Pancreas (tissue), 10 donors: ENCODE measurements around the gene LFNG. TPM values are rescaled to one million over a fixed set of nuclear protein-coding genes. Genes with fewer than 3 reads are reported as not detected.

Experiments
- ATAC-seq, 4 donors: fragments of 200-7000 bp; cut with Tn5 transposase; one replicate each; pipeline versions ENCODE4 v1.8.0 to v1.9.1; 2020; ENCODE audit warnings: mild to moderate bottlenecking in 4 of 4, moderate library complexity in 4 of 4
- DNase-seq, 6 donors: peaks; one replicate each; pipeline ENCODE4 v3.0.0-alpha.2; 2020
- FAIRE-seq: peaks from 2 replicates; lab custom pipeline; 2012; peaks lifted over from hg19 to GRCh38; lab: Jason Lieb, UNC
- H3K27ac ChIP-seq, 4 donors: fragments of 200-600 bp; sonication (generic); 1 replicate in 3 of 4; 2 replicates in 1 of 4; pipeline versions ENCODE4 v1.5.0 to v1.8.0; 2020
- H3K27me3 ChIP-seq, 4 donors: fragments of 200-600 bp; one replicate each; pipeline ENCODE4 v1.8.0; 2021
- H3K36me3 ChIP-seq, 3 donors: fragments of 200-600 bp; sonication (generic) in 1 of 3; one replicate each; pipeline versions ENCODE4 v1.5.0 to v1.8.0; 2020 to 2021
- H3K4me1 ChIP-seq, 3 donors: fragments of 200-600 bp; one replicate each; pipeline ENCODE4 v1.8.0; 2021
- H3K4me3 ChIP-seq, 4 donors: fragments of 200-600 bp; sonication (generic) in 2 of 4; one replicate each; pipeline versions ENCODE4 v1.5.0 to v1.8.0; 2020 to 2021
- H3K9me3 ChIP-seq, 4 donors: fragments of 200-600 bp; one replicate each; pipeline ENCODE4 v1.8.0; 2021
- WGBS, 2 donors: extraction: QIAGEN DNeasy Blood & Tissue Kit; methylation state at CpG; one replicate each; pipeline ENCODE4 v1.1.7; 2013; 5-methylcytosine and 5-hydroxymethylcytosine counted together
- intact Hi-C, 3 donors: fragments of 100-400 bp; cut with DNase I; formaldehyde crosslinking; loops; one replicate each; pipeline versions ENCODE4 v1.11.1 to v1.14.2; 2022
- polyA plus RNA-seq, 2 donors: library from polyadenylated mRNA; stranded (reverse); fragments of 200-250 nt; gene quantifications; one replicate each; pipeline ENCODE4 v1.2.3, GENCODE V29; 2013
- total RNA-seq, 6 donors: library from RNA; stranded (reverse); fragmentation: NEBNext Ultra II Directional in 4 of 6; extraction: Animal tissue kit (Norgen Biotek cat#: 25700) in 4 of 6; gene quantifications; one replicate each; pipeline versions ENCODE4 v1.2.1 to v1.2.4, GENCODE V29; 2021 to 2023
- TF ChIP-seq, protein P1 (sequence below), 4 donors: fragments of 200-600 bp; sonication (generic) in 3 of 4; IDR thresholded peaks; one replicate each; pipeline versions ENCODE4 v1.5.0 to v1.8.0; 2021; ENCODE audit warnings: antibody characterized with exemption in 4 of 4
- donor health status: healthy with polysubstance abuse.
- donor health status: DM: no; HTN: no; CAD: no; lungs with moderate emphysema.
- donor health status: DM: no; HTN: no; CAD: no.
- donor health status: control.
- donor health status: control.
- donor health status: Bipolar disorder and iron deficiency.
- donor health status: DM: yes; HTN: yes; CAD: no.
- donor health status: DM: no; HTN: no; CAD: no.
- donor health status: DM: no; HTN: no; CAD: no.
- donor health status: DM: yes; HTN: yes; CAD: no.

The LFNG gene
- total and polyA plus RNA-seq, 8 donors = 28.2 to 66.8 (median 41.1) TPM

DNA sequence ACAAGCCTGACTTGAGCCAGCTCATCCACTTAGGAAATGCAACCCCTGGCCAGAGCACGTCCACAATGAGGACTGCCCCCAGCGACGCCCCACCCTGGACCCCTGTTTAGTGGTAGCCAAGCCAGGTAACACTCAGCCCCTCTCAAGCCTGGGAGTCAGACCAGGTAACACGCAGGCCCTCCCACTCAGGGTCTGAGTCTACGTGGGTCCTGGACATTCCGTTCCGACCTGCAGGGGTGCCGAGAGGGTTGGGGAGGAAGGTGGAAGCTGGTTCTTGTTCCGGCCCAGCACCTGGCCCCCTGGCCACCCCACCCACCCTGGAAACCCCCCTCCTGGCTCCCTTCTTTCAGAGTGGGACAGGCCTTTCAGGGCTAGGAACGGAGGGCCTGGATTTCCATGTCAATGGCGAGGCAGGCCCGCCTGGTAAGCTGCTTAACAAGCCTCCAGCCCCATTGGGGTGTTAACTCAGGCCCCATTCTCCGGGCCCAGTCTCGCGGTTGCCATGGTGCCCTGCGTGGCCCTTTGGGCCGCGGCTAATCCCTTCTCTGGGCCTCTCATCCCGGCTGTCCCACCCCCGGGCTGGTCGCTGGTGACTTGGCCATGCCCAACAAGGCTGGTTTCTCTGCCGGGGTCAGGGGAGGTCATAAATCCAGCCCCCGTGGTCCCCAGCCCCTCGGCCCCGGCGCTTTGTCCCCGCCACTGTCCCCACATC lies 19.7 kb upstream of the LFNG start:
- intact Hi-C loops = no loop called here
- no peaks in the 10 kb centered on the region for H3K27me3 ChIP-seq
- ATAC-seq = no peak

DNA sequence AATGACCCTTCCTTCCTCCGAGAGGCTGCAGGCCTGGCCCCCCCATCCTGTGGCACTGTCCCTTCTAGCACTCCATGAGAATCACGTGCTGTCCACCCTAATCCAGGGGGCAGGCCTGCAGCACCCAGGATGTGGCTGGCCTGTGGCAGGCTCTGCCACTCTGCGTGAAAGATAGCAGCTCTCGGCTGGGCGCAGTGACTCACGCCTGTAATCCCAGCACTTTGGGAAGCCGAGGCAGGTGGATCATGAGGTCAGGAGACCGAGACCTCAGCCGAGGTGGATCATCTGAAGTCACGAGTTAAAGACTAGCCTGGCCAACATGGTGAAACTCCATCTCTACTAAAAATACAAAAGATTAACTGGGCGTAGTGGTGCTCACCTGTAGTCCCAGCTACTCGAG lies 18.9 kb upstream of the LFNG start:
- no peak for FAIRE-seq
- ATAC-seq = no peak
- Histone ChIP-seq H3K27me3 (no peaks in the 10 kb centered on the region), H3K27ac (no peak overlapping the region), H3K36me3 (no peaks in the 10 kb centered on the region), H3K9me3 (no peaks in the 10 kb centered on the region), H3K4me3 (no peak overlapping the region), H3K4me1 (no peaks in the 10 kb centered on the region)
- 82 to 85% methylated on average over 12 of the region's 12 CpGs for WGBS, 2 donors
- intact Hi-C loops = no loop called here
- TF ChIP-seq, protein P1, sequence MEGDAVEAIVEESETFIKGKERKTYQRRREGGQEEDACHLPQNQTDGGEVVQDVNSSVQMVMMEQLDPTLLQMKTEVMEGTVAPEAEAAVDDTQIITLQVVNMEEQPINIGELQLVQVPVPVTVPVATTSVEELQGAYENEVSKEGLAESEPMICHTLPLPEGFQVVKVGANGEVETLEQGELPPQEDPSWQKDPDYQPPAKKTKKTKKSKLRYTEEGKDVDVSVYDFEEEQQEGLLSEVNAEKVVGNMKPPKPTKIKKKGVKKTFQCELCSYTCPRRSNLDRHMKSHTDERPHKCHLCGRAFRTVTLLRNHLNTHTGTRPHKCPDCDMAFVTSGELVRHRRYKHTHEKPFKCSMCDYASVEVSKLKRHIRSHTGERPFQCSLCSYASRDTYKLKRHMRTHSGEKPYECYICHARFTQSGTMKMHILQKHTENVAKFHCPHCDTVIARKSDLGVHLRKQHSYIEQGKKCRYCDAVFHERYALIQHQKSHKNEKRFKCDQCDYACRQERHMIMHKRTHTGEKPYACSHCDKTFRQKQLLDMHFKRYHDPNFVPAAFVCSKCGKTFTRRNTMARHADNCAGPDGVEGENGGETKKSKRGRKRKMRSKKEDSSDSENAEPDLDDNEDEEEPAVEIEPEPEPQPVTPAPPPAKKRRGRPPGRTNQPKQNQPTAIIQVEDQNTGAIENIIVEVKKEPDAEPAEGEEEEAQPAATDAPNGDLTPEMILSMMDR (IDR thresholded peaks at IDR 0.05) = no peak
- peak in 1 of 6 donors; percentile 48 for DNase-seq

More for the DNA sequence above, 19.7 kb upstream of the LFNG start:
- Histone ChIP-seq H3K36me3 (no peaks in the 10 kb centered on the region), H3K4me1 (no peaks in the 10 kb centered on the region), H3K4me3 (no peak overlapping the region), H3K27ac (no peak overlapping the region), H3K9me3 (no peaks in the 10 kb centered on the region)
- 85 to 86% methylated on average over 27 of the region's 27 CpGs for WGBS, 2 donors
- no peak for FAIRE-seq
- DNase-seq = peak in 1 of 6 donors; percentile 59
- TF ChIP-seq, protein P1 (IDR thresholded peaks at IDR 0.05) = no peak

DNA sequence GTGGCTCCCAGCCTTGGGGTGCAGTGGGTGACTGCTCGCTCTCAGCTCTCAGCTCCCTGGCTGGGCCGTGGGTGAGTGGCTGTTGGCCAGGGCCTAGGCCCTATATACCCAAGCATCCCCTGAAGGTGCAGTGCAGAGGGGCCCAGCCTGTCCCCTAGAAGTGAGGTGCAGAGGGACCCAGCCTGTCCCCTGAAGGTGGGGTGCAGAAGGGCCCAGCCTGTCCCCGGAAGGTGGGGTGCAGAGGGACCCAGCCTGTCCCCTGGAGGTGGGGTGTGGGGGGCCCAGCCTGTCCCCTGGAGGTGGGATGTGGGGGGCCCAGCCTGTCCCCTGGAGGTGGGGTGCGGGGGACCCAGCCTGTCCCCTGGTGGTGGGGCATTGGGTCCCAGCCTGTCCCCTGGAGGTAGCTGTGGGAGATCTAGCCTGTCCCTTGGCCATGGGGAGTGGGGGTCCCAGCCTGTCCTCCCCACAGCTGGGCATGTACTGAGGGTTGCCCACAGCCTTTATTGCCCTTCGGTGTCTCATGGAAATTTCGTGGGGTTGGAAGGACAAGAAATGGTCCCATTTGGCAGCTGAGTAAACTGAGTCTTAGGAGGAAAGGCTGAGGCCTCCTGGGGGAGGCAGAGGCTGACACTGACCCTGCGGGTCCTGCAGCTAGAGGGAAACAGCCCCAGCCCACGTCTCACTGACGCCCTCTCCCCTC lies 17.5 kb upstream of the LFNG start:
- no peaks in the 10 kb centered on the region for H3K9me3 ChIP-seq
- H3K27ac ChIP-seq = no peak overlapping the region
- 72 to 80% methylated on average over 8 to 9 of the region's 9 CpGs for WGBS, 2 donors
- TF ChIP-seq, protein P1 (IDR thresholded peaks at IDR 0.05) = no peak
- H3K27me3 ChIP-seq = no peaks in the 10 kb centered on the region
- no peaks in the 10 kb centered on the region for H3K4me1 ChIP-seq
- ATAC-seq (no peak), DNase-seq (peak in 1 of 6 donors; percentile 75), FAIRE-seq (no peak)
- H3K4me3 ChIP-seq = no peak overlapping the region
- no peaks in the 10 kb centered on the region for H3K36me3 ChIP-seq
- intact Hi-C loops = no loop called here

DNA sequence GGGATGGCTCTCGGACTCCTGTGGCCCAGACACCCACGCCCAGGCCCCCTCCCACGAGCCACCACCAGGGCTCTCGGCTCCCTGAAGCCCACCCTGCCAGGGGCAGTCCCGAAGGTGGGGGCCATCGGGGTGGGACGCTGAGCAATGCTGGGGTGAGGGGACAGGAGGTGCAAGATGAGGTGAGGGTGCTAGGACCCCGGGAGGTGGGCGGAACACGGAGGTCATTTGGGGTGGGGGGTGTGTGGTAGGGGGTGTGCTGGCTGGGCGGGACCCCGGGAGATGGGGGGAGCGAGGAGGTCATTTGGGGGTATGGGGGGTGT lies 17.0 kb upstream of the LFNG start:
- no peak for FAIRE-seq
- peak in 1 of 6 donors; percentile 78 for DNase-seq
- intact Hi-C loops = no loop called here
- H3K27ac ChIP-seq = no peak overlapping the region
- no peaks in the 10 kb centered on the region for H3K36me3 ChIP-seq
- TF ChIP-seq, protein P1 (IDR thresholded peaks at IDR 0.05) = no peak
- no peaks in the 10 kb centered on the region for H3K4me1 ChIP-seq
- no peak for ATAC-seq
- no peak overlapping the region for H3K4me3 ChIP-seq
- no peaks in the 10 kb centered on the region for H3K27me3 ChIP-seq
- WGBS, 2 donors = 59 to 69% methylated on average over 12 to 13 of the region's 13 CpGs
- no peaks in the 10 kb centered on the region for H3K9me3 ChIP-seq
